Calu3 (cell line): ENCODE results near the gene SEC22C. TPM values are rescaled to one million over a fixed set of nuclear protein-coding genes. Genes with fewer than 3 reads are reported as not detected.

Source experiments
- BruUV-seq: library from RNA; stranded (reverse); fragments of 400-500 nt; replicated peaks from 2 replicates; lab custom pipeline; 2021; lab: Mats Ljungman, UMichigan
- CTCF ChIA-PET: fragments of 300-600 bp; sonication (Branson Sonifier 250); formaldehyde crosslinking; loops from one replicate; lab custom pipeline; 2022; ENCODE audit warnings: antibody characterized with exemption; lab: Charles Lee
- DNase-seq: peaks from one replicate; pipeline ENCODE4 v3.0.0; 2022
- H3K27ac Mint-ChIP-seq: one replicate; pipeline ENCODE4 v1.8.0; 2022; ENCODE audit warnings: mixed read lengths; ENCODE audit not compliant: unreplicated experiment
- H3K27me3 Mint-ChIP-seq: one replicate; pipeline ENCODE4 v1.8.0; 2022; ENCODE audit warnings: mixed read lengths; ENCODE audit not compliant: unreplicated experiment
- H3K36me3 Mint-ChIP-seq: one replicate; pipeline ENCODE4 v1.8.0; 2022; ENCODE audit warnings: mild to moderate bottlenecking, moderate library complexity, mixed read lengths; ENCODE audit not compliant: insufficient read depth, unreplicated experiment
- H3K4me1 Mint-ChIP-seq: one replicate; pipeline ENCODE4 v1.8.0; 2022; ENCODE audit warnings: mild to moderate bottlenecking, low read depth, mixed read lengths; ENCODE audit not compliant: unreplicated experiment
- H3K4me3 Mint-ChIP-seq: one replicate; pipeline ENCODE4 v1.8.0; 2022; ENCODE audit warnings: mild to moderate bottlenecking, low read depth, moderate library complexity, mixed read lengths; ENCODE audit not compliant: unreplicated experiment
- H3K9me3 Mint-ChIP-seq: one replicate; pipeline ENCODE4 v1.8.0; 2022; ENCODE audit warnings: low read depth, mixed read lengths; ENCODE audit not compliant: unreplicated experiment
- CTCF ChIP-seq: fragments of 200-600 bp; IDR thresholded peaks from one replicate; pipeline ENCODE4 v1.8.0; 2022; ENCODE audit warnings: antibody characterized with exemption; ENCODE audit not compliant: unreplicated experiment
- intact Hi-C: fragments of 100-400 bp; cut with micrococcal nuclease; formaldehyde crosslinking; loops from one replicate; pipeline ENCODE4 v1.10.0; 2022; ENCODE audit not compliant: unreplicated experiment
- total RNA-seq: library from RNA; stranded (reverse); gene quantifications from 2 replicates; pipeline ENCODE4 v1.2.3, GENCODE V29; 2022

The SEC22C gene
- total RNA-seq, 1 experiment from 2014 or later: 42.3 TPM

- H3K36me3 Mint-ChIP-seq: no peaks in the 10 kb centered on the region
- H3K27me3 Mint-ChIP-seq: no peaks in the 10 kb centered on the region
- DNase-seq: no peak
- no peak for TF ChIP-seq CTCF
- H3K4me1 Mint-ChIP-seq: no peaks in the 10 kb centered on the region
- CTCF ChIA-PET: interaction anchor here (1.1 to 2.1 kb wide), 3 partner anchors 297 to 316 kb away, joined by 3 to 6 read pairs (median 4); no protein-coding TSS in a partner anchor
- intact Hi-C loops: loop anchor here (10.0 kb wide), 1 partner anchor 91 kb away; no protein-coding TSS in a partner anchor
- no TSS peak for BruUV-seq
- no peaks in the 10 kb centered on the region for H3K9me3 Mint-ChIP-seq
- H3K27ac Mint-ChIP-seq: no peak overlapping the region
- no peak overlapping the region for H3K4me3 Mint-ChIP-seq
Measured at GRCh38 chr3:42545284-42545900, 36.4 kb downstream of the SEC22C start.

- no peaks in the 10 kb centered on the region for H3K36me3 Mint-ChIP-seq
- CTCF ChIA-PET: interaction anchor here (0.6 to 2.1 kb wide), 3 partner anchors 27 to 315 kb away, joined by 3 to 6 read pairs (median 4); no protein-coding TSS in a partner anchor
- H3K9me3 Mint-ChIP-seq: no peaks in the 10 kb centered on the region
- no peak overlapping the region for H3K4me3 Mint-ChIP-seq
- H3K27ac Mint-ChIP-seq: no peak overlapping the region
- TF ChIP-seq CTCF: no peak
- DNase-seq: peak; percentile 9
- intact Hi-C loops: loop anchor here (5.0 to 10.0 kb wide), 2 partner anchors 90 to 297 kb away; no protein-coding TSS in a partner anchor
- BruUV-seq: no TSS peak
- H3K27me3 Mint-ChIP-seq: no peaks in the 10 kb centered on the region
- no peaks in the 10 kb centered on the region for H3K4me1 Mint-ChIP-seq
Measured at GRCh38 chr3:42544492-42545283, 37.1 kb downstream of the SEC22C start.

GRCh38 chr3:42541079-42541478 lies 40.7 kb downstream of the SEC22C start:
- intact Hi-C loops: loop anchor here (5.0 to 10.0 kb wide), 2 partner anchors 86 to 294 kb away; no protein-coding TSS in a partner anchor
- BruUV-seq: no TSS peak
- H3K27ac Mint-ChIP-seq: no peak overlapping the region
- H3K36me3 Mint-ChIP-seq: no peaks in the 10 kb centered on the region
- no peaks in the 10 kb centered on the region for H3K9me3 Mint-ChIP-seq
- H3K4me3 Mint-ChIP-seq: no peak overlapping the region
- no peak for TF ChIP-seq CTCF
- H3K4me1 Mint-ChIP-seq: no peaks in the 10 kb centered on the region
- no peak for DNase-seq
- CTCF ChIA-PET: interaction anchor here (1.6 kb wide), 1 partner anchor 311 kb away, joined by 4 read pairs; no protein-coding TSS in a partner anchor
- H3K27me3 Mint-ChIP-seq: no peaks in the 10 kb centered on the region

GRCh38 chr3:42539871-42540714 lies 41.7 kb downstream of the SEC22C start:
- DNase-seq: peak; percentile 88
- CTCF ChIA-PET: no interaction called here
- TF ChIP-seq CTCF: peak; percentile 71
- intact Hi-C loops: loop anchor here (5.0 to 10.0 kb wide), 2 partner anchors 85 to 293 kb away; no protein-coding TSS in a partner anchor
- BruUV-seq: no TSS peak
- no peak overlapping the region for H3K27ac Mint-ChIP-seq
- H3K27me3 Mint-ChIP-seq: no peaks in the 10 kb centered on the region
- H3K4me1 Mint-ChIP-seq: no peaks in the 10 kb centered on the region
- no peaks in the 10 kb centered on the region for H3K9me3 Mint-ChIP-seq
- no peaks in the 10 kb centered on the region for H3K36me3 Mint-ChIP-seq
- H3K4me3 Mint-ChIP-seq: no peak overlapping the region
